ENCODE results near the gene FOLR2.
"Not testable (repeated sequence)": the region's sequence is repeated elsewhere in the genome, so short reads cannot be mapped to it uniquely, and the experiment has no call there.

Gene FOLR2

DNA sequence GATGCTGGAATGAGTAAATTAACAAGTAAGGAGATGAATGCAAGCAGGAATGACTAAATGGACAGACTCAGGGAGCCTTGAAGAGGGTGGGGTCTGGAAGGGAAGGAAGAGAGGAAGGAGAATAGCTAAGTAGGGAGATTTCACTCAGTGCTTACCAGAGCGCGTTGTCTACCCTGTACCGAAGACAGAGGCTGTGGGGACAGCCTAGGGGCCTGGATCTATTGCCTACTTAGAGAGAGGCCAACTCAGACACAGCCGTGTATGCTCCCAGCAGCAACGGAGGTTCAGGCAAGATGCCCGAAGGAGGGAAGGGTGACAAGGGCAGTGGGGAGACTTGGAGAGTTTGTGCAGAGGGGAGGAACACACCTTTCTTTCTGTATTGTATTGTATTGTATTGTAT is at the start of gene FOLR2:
TSS of gene FOLR2 (plus strand) at position 157 of the 400 bp plus-strand sequence. CDS start 1,791 bp downstream, outside the sequence.
- DNase-seq, result no peak

DNA sequence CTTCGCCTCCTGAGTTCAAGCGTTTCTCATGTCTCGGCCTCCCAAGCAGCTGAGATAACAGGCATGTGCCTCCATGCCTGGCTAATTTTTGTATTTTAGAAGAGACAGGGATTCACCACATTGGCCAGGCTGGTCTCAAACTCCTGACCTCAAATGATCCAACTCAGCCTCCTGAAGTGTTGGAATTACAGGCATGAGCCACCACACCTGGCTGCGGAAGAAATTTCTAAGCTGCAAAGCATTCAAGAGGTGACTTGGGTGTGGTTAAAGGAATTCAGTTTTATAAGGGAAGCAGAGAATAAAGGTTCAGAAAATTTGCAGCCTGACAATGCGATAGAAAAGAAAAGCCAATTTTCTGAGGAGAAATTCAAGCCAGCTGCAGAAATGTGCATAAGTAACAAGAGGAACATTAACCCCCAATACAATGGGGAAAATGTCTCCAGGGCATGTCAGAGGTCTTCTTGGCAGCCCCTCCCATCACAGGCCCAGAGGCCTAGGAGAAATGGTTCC is 47.5 kb upstream of the FOLR2 start:
- DNase-seq, result not testable (repeated sequence)

DNA sequence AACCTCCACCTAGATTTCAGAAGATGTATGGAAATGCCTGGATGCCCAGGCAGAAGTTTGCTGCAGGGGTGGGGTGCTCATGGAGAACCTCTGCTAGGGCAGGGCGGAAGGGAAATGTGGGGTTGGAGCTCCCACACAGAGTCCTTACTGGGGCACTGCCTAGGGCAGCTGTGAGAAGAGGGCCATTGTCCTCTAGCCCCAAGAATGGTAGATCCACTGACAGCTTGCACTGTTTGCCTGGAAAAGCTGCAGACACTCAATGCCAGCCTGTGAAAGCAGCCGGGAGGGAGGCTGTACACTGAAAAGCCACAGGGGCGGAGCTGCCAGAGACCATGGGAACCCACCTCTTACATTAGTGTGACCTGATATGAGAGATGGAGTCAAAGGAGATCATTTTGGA is 46.8 kb upstream of the FOLR2 start:
- not testable (repeated sequence) for DNase-seq

DNA sequence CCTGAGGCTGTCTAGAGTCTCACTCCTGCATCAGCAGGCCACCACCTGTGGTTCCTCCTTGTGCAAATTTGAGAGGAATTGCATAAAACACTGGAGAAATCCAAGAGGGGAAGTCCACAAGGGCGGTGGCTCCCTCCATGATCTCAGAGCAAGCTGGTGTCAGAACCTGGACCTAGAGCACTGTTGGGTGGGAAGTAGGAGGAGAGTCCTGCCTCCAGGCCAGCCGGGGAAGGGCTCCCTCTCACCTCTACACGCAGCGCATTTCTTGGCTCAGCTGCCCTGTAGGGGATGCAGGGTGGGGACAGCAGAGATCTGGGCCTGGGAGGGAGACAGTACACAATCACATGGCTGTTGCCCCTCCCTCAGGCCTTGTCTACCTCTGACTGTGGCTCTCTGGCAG is 44.6 kb upstream of the FOLR2 start:
- not testable (repeated sequence) for DNase-seq

DNA sequence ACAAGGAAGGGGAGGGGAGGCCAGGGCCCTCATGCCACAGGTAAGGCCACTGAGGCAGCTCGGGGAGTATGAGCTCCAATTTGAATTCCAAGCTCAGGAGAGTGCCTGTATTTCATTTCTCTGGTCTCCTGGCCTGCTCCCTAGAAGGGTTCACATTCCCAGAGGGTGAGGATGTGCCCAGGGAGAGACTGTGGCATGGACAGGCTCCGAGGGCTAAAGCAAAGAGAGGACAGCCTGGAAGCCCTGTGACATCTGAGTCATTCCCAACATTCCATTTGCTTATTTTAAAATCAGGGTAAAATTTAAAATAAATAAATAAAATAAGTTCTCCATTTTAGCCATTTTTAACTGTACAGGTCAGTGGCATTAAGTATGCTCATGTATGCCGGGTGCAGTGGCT is 43.3 kb upstream of the FOLR2 start:
- no peak for DNase-seq

DNA sequence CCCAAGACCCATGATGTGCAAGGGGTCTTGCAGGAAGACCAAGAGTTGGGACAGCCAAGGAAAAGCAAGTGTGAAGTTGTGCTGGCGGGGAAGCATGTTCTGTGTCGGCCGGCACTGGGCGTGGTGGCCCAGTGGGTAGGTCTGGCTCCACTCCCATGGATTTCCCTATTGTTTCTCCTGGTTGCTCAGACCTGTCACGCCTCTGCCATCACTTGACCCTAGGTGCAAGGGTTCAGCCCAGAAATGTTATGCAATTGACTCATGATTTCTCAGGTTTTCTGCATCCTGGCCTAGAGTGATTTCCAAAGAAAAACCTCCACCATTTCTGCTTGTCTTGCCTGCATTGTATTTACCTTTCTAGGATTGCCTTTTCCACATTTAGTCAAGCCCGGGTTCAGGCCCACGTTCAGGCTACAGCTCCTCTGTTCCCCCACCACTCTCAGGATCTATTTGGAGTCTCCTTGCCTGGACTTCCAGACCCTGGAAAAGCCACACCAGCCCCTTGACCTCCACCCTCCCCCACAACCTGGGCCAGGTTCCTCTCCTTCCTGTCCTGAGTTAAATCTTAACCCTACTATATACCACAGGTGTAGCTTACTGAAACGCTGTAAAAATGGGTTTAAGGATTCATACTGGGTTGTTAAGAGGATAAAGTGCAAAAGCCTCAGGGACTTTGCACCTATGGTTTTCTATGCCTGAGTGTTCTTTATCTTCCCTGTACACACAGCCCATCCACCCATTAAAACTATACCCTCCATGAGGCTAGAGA is 42.1 kb upstream of the FOLR2 start:
- no peak for DNase-seq

DNA sequence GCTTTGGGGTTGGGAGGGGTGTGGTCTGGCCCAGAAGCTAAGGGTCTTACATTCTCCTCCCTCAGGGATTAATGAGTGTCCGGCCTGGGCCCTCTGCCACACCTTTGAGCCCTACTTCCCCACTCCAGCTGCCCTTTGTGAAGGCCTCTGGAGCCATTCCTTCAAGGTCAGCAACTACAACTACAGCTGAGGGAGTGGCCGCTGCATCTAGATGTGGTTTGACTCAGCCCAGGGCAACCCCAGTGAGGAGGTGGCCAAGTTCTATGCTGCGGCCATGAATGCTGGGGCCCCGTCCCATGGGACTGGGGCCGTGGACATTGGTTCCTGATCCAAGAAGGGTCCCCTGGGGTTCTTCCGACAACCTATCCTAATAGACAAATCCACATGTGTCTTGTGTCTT is 38.9 kb upstream of the FOLR2 start:
- no peak for DNase-seq

DNA sequence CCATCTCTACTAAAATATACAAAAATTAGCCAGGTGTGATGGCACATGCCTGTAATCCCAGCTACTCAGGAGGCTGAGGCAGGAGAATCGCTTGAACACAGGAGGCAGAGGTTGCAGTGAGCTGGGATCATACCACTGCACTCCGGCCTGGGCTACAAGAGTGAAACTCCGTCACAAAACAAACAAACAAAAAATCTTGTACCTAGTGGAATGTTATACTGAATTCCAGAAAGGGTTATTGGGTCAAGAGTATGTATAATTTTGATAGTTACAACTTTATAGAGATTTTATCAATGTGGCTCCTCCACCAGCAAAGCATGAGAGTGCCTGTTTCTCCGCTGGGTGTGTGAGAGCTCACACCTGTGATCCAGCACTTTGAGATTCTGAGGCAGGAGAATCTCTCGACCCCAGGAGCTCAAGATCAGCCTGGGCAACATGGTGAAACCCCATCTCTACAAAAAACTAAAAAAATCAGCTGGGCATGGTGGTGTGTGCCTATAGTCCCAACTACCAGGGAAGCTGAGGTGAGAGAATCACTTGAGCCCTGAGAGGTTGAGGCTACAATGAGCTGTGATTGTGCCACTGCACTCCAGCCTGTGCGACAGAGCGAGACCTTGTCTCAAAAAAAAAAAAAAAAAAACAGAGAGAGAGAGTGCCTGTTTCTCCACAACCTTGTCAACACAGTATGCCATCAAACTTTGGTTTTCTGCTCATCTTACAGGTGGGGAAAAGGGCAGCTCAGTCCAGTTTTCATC is 37.4 kb upstream of the FOLR2 start:
- DNase-seq, result no peak

DNA sequence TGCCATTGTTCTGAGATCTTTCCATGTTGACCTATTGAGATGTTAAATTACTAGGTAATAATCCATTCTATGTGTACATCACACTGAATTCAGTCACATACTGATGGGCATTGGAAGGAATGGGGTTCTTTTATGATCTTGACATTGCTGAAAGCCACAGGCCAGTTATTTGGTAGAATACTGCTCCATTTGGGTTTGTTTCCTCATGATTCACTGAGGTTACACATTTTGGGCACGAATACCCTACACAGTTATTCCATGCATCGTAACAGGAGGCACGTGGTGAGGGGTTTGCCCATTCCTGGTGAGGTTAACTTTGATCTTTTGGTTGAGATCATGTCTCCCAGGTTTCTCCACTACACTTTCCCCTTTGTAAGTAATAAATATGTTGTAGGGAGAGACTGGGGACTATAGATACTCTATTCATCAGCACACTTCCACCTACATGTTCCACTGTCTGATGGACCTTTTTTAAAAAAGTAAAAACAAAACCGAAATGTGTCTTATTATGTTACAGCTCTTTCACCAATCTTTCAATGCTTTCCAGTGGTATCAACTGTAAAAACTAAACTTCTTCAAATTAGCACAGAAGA is 36.7 kb upstream of the FOLR2 start:
- no peak for DNase-seq

DNA sequence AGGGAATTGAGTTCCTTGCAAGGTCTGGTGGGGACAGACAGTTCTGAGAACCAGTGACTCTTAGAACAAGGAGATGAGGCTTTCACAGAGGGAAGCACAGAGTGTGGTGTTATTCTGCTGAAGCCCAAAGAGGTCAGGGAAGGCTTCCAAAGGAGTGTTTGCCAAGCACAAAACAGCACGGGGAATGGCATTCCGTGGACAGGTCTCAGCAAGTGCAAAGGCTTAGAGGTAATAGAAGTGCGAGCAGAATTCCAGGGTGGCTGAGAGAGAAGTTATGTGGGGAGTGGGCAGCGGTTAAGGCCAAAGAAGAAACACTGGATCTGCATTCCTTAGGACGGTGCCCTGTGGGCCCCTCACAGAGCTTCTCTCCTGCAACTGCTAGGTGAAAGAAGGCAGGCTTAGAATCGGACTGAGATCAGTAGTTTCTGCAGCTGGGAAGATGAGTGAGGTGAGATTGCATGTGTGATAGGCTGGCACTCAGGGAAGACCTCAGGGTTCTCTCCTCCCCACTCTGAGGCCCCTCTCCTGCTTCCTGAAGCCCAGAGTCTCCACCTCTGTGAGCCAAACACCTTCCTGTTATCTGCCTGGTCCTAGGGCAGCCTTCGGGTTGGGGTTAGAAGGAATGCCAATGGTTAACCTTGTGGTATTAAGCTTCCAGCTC is 35.6 kb upstream of the FOLR2 start:
- not testable (repeated sequence) for DNase-seq

DNA sequence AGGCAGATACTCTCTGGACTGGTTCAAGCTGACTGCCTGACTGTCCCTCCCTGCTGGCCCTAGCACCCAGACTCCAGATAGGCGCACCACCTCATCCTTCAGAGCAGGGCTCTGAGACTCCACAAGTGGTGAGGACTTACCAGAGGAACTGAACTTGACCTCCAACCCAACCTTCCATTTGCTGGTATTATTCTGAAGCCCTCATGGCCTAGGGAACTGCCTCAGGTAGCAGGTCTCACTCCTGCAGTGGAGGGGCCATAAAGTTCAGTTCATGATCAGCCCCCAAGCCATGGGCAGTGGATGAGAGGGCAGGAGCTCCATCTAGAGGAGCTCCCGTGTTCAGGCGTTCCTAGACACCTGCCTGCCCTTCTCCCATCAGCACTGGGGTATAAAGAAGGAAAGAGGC is 35.0 kb upstream of the FOLR2 start:
- DNase-seq, result not testable (repeated sequence)

DNA sequence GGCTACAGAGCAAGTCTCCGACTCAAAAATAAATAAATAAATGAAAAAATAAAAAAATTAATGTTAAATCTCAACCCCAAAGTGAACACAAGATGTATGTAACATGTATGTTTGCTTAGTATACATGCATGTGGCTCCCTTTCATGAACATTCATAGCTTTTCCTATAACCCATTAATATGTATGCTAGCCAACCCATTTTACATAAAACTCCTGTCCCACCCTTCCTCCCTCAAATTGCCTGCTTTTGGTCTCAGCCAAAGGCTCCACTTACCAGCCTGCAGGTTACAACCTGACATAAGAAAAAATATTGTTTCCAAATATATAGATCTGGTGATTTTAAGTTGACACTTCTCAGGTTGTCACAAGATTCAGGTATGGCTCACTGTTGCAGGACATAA is 28.3 kb upstream of the FOLR2 start:
- no peak for DNase-seq

DNA sequence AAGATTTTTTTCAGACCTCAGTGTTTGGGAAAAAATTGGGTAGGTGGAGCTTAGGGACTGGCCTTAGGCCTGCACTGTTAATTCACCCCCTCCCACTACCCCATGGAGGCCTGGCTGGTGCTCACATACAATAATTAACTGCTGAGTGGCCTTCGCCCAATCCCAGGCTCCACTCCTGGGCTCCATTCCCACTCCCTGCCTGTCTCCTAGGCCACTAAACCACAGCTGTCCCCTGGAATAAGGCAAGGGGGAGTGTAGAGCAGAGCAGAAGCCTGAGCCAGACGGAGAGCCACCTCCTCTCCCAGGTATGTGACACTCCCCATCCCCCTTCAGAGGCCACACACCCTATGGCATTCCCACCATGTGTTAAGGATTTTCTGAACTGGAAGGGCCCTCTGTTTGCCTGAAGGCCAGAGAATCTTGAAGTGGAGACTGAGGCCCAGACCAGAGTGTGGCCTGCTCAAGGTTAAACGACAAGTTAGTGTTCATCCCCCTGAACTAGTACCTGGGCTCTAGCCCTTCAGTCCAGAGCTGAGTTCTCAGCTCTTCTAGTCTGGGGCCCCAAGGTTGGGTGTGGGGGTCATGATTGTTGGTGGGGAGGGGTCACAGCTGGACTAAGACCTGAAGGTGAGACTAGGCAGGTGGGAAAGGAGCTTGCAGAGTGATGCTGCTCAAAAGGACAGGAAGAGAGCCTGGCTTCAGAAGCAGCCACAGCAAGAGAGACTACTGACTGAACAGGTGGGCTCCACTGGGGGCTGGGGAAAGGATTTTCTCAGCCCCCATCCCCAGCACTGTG is 26.9 kb upstream of the FOLR2 start:
- no peak for DNase-seq

DNA sequence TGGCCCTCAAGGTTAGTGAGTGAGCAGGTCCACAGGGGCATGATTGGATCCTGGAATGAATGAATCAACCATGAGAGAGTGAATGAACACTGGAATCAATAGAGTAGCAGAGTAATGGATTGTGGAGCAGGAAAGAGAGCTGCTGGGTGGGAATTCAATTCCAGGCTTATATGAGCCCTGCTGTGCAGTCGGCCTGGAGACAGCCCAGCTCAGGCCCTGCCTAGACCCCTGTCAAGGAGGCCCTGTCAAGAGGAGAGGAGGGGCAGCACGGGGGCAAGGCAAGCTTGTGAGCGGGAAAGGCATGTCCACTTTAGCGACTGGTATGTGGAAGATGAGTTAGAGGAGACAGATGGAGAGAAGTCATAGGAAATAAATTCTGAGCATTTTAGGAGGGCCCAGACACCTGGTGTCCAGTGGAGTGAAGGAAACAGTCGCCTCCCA is 25.9 kb upstream of the FOLR2 start:
- no peak for DNase-seq

DNA sequence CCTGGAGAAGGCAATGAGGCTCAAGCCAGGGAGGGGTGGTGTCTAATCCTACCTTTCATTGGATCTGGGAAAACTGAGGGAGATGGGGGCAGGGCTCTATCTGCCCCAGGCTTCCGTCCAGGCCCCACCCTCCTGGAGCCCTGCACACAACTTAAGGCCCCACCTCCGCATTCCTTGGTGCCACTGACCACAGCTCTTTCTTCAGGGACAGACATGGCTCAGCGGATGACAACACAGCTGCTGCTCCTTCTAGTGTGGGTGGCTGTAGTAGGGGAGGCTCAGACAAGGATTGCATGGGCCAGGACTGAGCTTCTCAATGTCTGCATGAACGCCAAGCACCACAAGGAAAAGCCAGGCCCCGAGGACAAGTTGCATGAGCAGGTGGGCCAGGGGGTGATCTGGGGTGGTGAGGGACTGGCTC is 24.6 kb upstream of the FOLR2 start, which contains the start of gene FOLR1:
TSS of gene FOLR1 (plus strand) at position 180 of the 421 bp plus-strand sequence. CDS start at position 214, 34 bp downstream.
- DNase-seq, result no peak

DNA sequence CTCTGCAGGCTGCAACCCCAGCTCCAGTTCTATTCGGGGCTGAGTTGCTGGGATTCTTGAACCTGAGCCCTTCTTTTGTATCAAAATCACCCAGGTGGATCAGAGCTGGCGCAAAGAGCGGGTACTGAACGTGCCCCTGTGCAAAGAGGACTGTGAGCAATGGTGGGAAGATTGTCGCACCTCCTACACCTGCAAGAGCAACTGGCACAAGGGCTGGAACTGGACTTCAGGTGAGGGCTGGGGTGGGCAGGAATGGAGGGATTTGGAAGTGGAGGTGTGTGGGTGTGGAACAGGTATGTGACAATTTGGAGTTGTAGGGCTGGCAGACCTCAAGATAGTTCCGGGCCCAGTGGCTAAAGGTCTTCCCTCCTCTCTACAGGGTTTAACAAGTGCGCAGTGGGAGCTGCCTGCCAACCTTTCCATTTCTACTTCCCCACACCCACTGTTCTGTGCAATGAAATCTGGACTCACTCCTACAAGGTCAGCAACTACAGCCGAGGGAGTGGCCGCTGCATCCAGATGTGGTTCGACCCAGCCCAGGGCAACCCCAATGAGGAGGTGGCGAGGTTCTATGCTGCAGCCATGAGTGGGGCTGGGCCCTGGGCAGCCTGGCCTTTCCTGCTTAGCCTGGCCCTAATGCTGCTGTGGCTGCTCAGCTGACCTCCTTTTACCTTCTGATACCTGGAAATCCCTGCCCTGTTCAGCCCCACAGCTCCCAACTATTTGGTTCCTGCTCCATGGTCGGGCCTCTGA is 20.9 kb upstream of the FOLR2 start:
- DNase-seq, result no peak

DNA sequence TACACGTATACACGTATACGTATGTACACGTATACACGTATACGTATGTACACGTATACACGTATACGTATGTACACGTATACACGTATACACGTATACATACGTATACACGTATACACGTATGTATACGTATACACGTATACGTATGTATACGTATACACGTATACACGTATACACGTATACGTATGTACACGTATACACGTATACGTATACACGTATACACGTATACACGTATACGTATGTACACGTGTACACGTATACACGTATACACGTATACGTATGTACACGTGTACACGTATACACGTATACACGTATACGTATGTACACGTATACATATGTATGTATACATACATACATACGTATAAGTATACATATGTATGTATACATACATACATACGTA is 15.1 kb upstream of the FOLR2 start:
- not testable (repeated sequence) for DNase-seq

DNA sequence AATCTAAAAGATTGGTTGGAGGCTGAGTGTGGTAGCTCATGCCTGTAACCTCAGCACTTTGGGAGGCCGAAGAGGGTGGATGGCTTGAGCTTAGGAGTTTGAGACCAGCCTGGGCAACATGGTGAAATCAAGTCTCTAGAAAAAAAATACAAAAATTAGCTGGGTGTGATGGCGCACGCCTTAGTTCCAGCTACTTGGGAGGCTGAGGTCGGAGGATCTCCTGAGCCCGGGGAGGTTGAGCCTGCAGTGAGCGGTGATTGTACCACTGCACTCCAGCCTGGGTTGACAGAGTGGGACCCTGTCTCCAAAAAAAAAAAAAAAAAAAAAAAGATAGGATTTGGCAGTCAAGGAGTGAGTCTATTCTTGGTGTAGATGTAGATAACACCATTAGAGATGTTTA is 14.0 kb upstream of the FOLR2 start:
- DNase-seq, result no peak

DNA sequence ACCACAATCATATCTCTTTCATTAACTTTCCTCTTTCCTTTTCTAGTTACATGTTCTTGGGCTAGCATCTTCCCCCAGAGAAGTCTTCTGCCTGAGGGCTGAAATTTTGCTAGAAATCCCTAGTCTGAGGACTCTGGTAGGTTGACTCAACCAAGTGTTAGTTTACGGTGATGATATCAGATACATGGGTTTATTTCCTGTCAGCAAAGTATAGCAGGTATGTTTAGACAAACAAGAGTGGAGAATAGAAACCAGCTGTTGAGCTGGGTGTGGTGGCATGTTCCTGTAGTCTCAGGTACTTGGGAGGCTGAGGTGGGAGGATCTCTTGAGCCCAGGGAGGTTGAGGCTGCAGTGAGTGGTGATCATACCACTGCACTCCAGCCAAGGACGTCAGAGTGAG is 13.4 kb upstream of the FOLR2 start:
- DNase-seq, result no peak

DNA sequence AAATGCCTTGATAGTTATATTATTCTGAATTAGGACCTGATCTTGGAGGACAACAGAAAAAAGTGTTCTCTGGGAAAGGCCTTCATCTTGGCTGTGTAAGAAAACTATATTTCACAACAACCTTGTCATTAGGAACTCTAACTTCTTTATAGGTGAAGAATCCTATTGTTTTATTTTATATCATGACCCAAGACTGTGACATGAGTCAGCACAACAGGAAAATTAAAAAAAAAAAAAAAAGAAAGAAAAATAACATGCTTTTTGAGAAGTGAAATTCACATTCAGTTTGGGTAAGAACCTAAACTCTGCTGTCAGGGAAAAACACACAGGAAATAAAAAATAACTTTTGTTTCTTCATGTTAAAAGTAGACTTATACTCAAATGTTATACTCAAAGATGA is 11.7 kb upstream of the FOLR2 start:
- no peak for DNase-seq

DNA sequence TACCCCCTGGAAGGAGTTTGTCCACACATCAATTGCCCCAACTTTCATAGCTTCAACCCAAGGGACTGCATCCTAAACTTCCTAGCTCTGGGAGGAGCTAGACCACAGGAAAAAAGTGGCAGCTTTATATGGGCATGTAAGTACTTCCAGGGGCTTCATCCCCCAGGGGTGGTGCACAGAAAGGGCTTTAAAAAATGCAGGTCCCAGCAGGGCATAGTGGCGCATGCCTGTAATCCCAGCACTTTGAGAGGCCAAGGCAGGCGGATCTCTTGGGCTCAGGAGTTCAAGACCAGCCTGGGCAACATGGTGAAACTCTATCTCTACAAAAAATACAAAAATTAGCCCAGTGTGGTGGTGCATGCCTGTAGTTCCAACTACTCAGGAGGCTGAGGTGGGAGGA is 9.8 kb upstream of the FOLR2 start:
- not testable (repeated sequence) for DNase-seq
